GM12892 (cell line): ENCODE measurements around the gene L1TD1.
"Not testable (repeated sequence)": the region's sequence is repeated elsewhere in the genome, so short reads cannot be mapped to it uniquely, and the experiment has no call there.

Source experiments
- DNase-seq: peaks from one replicate; pipeline ENCODE4 v3.0.0; 2011; ENCODE audit not compliant: insufficient read length
- FAIRE-seq: peaks from 2 replicates; lab custom pipeline; 2011; peaks lifted over from hg19 to GRCh38; lab: Jason Lieb, UNC
- POLR2A ChIP-seq: IDR thresholded peaks from 2 replicates; pipeline ENCODE4 v1.6.1; 2011; ENCODE audit warnings: low read depth, low read length, control low read depth
- POLR2AphosphoS5 ChIP-seq: IDR thresholded peaks from 2 replicates; pipeline ENCODE4 v1.6.1; 2011; ENCODE audit warnings: low read depth, low read length, control low read depth
- TAF1 ChIP-seq: IDR thresholded peaks from 2 replicates; pipeline ENCODE4 v1.6.1; 2011; ENCODE audit warnings: low read depth, mild to moderate bottlenecking, control low read depth, low read length, borderline replicate concordance

Gene L1TD1

GRCh38 chr1:62240651-62241370 is 46.2 kb downstream of the L1TD1 start:
- TF ChIP-seq POLR2A (no peak), TAF1 (no peak)

GRCh38 chr1:62241371-62242131 is 46.9 kb downstream of the L1TD1 start:
- no peak for TF ChIP-seq TAF1
- no peak for TF ChIP-seq POLR2A
- no peak for TF ChIP-seq POLR2AphosphoS5
- DNase-seq (no peak), FAIRE-seq (no peak)

More at GRCh38 chr1:62240651-62241370, 46.2 kb downstream of the L1TD1 start:
- FAIRE-seq: no peak
- DNase-seq: no peak

GRCh38 chr1:62244380-62244779 is 49.7 kb downstream of the L1TD1 start:
- DNase-seq, FAIRE-seq: not testable (repeated sequence)

GRCh38 chr1:62245201-62245600 is 50.6 kb downstream of the L1TD1 start:
- TF ChIP-seq TAF1 (no peak), POLR2A (no peak), POLR2AphosphoS5 (no peak)

GRCh38 chr1:62247391-62248168 is 52.9 kb downstream of the L1TD1 start:
- DNase-seq (no peak), FAIRE-seq (no peak)
- TF ChIP-seq POLR2A (no peak), POLR2AphosphoS5 (no peak), TAF1 (no peak)

More at GRCh38 chr1:62245201-62245600, 50.6 kb downstream of the L1TD1 start:
- DNase-seq (no peak), FAIRE-seq (no peak)

- DNase-seq (no peak), FAIRE-seq (no peak)
- TF ChIP-seq TAF1: no peak
- no peak for TF ChIP-seq POLR2AphosphoS5
- no peak for TF ChIP-seq POLR2A
Observed at GRCh38 chr1:62250126-62250726, 55.6 kb downstream of the L1TD1 start.

- DNase-seq (no peak), FAIRE-seq (no peak)
- TF ChIP-seq TAF1: no peak
- TF ChIP-seq POLR2AphosphoS5: no peak
- no peak for TF ChIP-seq POLR2A
Observed at GRCh38 chr1:62259551-62259950, 64.9 kb downstream of the L1TD1 start.

GRCh38 chr1:62260688-62261087 is 66.0 kb downstream of the L1TD1 start:
- DNase-seq (no peak), FAIRE-seq (no peak)
- no peak for TF ChIP-seq TAF1
- no peak for TF ChIP-seq POLR2AphosphoS5
- TF ChIP-seq POLR2A: no peak
